ENCODE results near the gene GGA1.

GGA1 gene

GRCh38 chr22:37562049-37562875, 46.4 kb upstream of the GGA1 start:
- no peak for TF ChIP-seq CTCF (IDR thresholded peaks at IDR 0.05)
- no peaks in the 10 kb centered on the region for H3K9me3 Mint-ChIP-seq
- no peak for DNase-seq
- peaks cover 47% of the 10 kb centered on the region for H3K4me1 Mint-ChIP-seq
- peak overlapping the region; percentile 86 for H3K4me3 Mint-ChIP-seq
- H3K36me3 Mint-ChIP-seq (ENCODE audit: low read depth) = no peaks in the 10 kb centered on the region
- peaks cover 26% of the 10 kb centered on the region for H3K27me3 Mint-ChIP-seq (ENCODE audit: low read depth, poor library complexity)
- no peak overlapping the region for H3K27ac Mint-ChIP-seq

- H3K36me3 Mint-ChIP-seq (ENCODE audit: low read depth) = no peaks in the 10 kb centered on the region
- peak; percentile 21 for DNase-seq
Observed at GRCh38 chr22:37563153-37564081, 45.2 kb upstream of the GGA1 start.

GRCh38 chr22:37564111-37564711, 44.4 kb upstream of the GGA1 start:
- no peak for DNase-seq
- Mint-ChIP-seq H3K9me3 (no peaks in the 10 kb centered on the region), H3K4me1 (peaks cover 40% of the 10 kb centered on the region), H3K27me3 (ENCODE audit: low read depth, poor library complexity) (peaks cover 19% of the 10 kb centered on the region), H3K4me3 (no peak overlapping the region), H3K27ac (no peak overlapping the region), H3K36me3 (ENCODE audit: low read depth) (no peaks in the 10 kb centered on the region)
- no peak for TF ChIP-seq CTCF (IDR thresholded peaks at IDR 0.05)

More at GRCh38 chr22:37563153-37564081, 45.2 kb upstream of the GGA1 start:
- Mint-ChIP-seq H3K27ac (no peak overlapping the region), H3K4me3 (peak overlapping the region; percentile 14), H3K4me1 (peaks cover 40% of the 10 kb centered on the region), H3K9me3 (no peaks in the 10 kb centered on the region), H3K27me3 (ENCODE audit: low read depth, poor library complexity) (peaks cover 22% of the 10 kb centered on the region)
- TF ChIP-seq CTCF (IDR thresholded peaks at IDR 0.05) = no peak

- peaks cover 35% of the 10 kb centered on the region for H3K4me1 Mint-ChIP-seq
- no peak overlapping the region for H3K27ac Mint-ChIP-seq
- no peak for TF ChIP-seq CTCF (IDR thresholded peaks at IDR 0.05)
- H3K27me3 Mint-ChIP-seq (ENCODE audit: low read depth, poor library complexity) = peaks cover 19% of the 10 kb centered on the region
- H3K4me3 Mint-ChIP-seq = no peak overlapping the region
- no peak for DNase-seq
- no peaks in the 10 kb centered on the region for H3K36me3 Mint-ChIP-seq (ENCODE audit: low read depth)
- H3K9me3 Mint-ChIP-seq = no peaks in the 10 kb centered on the region
Observed at GRCh38 chr22:37565830-37566229, 42.8 kb upstream of the GGA1 start.

GRCh38 chr22:37566329-37566837, 42.3 kb upstream of the GGA1 start:
- Mint-ChIP-seq H3K4me1 (peaks cover 34% of the 10 kb centered on the region), H3K9me3 (no peaks in the 10 kb centered on the region), H3K4me3 (no peak overlapping the region), H3K27ac (no peak overlapping the region), H3K27me3 (ENCODE audit: low read depth, poor library complexity) (peaks cover 19% of the 10 kb centered on the region), H3K36me3 (ENCODE audit: low read depth) (no peaks in the 10 kb centered on the region)
- DNase-seq = no peak
- TF ChIP-seq CTCF (IDR thresholded peaks at IDR 0.05) = no peak

Data from nephron progenitor cell (in vitro differentiated cells).